Liver (tissue), 3 donors: ENCODE data around the gene PSD.

Experiments
- FOXA1 ChIP-seq: IDR thresholded peaks from 2 replicates; pipeline ENCODE4 v1.6.1; 2016; ENCODE audit warnings: antibody characterized with exemption
- GABPA ChIP-seq, 2 donors: IDR thresholded peaks in 1 of 2; conservative IDR thresholded peaks in 1 of 2; 2 replicates each; pipeline ENCODE4 v1.6.1; 2016; ENCODE audit warnings: antibody characterized with exemption in 2 of 2, mild to moderate bottlenecking in 1 of 2, moderate library complexity in 1 of 2
- RAD21 ChIP-seq, 2 donors: IDR thresholded peaks; 2 replicates each; pipeline ENCODE4 v1.6.1; 2016; ENCODE audit warnings: antibody characterized with exemption in 2 of 2, mild to moderate bottlenecking in 2 of 2
- SP1 ChIP-seq: IDR thresholded peaks from 2 replicates; pipeline ENCODE4 v1.6.1; 2018; ENCODE audit warnings: antibody characterized with exemption, mild to moderate bottlenecking
- YY1 ChIP-seq: IDR thresholded peaks from 2 replicates; pipeline ENCODE4 v1.6.1; 2016; ENCODE audit warnings: antibody characterized with exemption, mild to moderate bottlenecking
- TF ChIP-seq, protein P1 (sequence below): fragments of 150-350 bp; IDR thresholded peaks from 2 replicates; pipeline ENCODE4 v1.5.1; 2017; ENCODE audit warnings: improper control_type of control experiment, low read depth, low read length; ENCODE audit not compliant: missing input control
- TF ChIP-seq, protein P2 (sequence below): IDR thresholded peaks from 2 replicates; pipeline ENCODE4 v1.6.1; 2016; ENCODE audit warnings: antibody characterized with exemption
- donor health status: healthy.
- donor health status: healthy.

DNA sequence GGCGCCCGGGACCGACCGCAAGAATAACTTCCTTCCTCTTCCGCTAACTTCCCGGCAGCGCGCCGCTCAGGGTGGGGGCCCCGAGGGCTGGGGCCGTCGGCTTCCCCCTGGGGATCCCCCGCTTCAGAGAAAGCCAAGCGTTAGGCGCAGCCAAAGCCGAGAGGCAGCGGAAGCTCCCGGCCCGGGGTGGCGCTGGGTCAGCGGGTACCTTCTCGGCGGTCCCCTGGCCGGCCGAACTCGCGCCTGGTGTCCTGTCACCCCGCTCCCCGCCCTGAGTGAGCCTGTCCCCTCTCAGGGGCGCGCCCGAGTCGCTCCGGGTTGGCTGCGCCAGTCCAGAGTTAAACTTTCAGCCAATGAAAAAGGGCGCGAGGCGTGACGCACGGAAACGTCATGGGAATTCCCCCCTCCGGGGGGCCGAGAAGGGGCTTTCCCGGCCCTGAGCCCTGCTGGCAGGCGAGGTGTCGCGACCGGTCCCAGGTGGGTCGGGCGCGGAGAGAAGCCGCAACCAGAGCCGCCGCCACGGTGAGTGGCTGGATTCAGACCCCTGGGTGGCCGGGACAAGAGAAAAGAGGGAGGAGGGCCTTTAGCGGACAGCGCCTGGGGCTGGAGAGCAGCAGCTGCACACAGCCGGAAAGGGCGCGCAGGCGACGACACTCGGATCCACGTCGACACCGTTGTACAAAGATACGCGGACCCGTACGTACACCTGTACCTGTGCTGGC is 24.3 kb downstream of the PSD start:
- TF ChIP-seq, protein P1, sequence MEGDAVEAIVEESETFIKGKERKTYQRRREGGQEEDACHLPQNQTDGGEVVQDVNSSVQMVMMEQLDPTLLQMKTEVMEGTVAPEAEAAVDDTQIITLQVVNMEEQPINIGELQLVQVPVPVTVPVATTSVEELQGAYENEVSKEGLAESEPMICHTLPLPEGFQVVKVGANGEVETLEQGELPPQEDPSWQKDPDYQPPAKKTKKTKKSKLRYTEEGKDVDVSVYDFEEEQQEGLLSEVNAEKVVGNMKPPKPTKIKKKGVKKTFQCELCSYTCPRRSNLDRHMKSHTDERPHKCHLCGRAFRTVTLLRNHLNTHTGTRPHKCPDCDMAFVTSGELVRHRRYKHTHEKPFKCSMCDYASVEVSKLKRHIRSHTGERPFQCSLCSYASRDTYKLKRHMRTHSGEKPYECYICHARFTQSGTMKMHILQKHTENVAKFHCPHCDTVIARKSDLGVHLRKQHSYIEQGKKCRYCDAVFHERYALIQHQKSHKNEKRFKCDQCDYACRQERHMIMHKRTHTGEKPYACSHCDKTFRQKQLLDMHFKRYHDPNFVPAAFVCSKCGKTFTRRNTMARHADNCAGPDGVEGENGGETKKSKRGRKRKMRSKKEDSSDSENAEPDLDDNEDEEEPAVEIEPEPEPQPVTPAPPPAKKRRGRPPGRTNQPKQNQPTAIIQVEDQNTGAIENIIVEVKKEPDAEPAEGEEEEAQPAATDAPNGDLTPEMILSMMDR, result no peak
- peak; percentile 80 for TF ChIP-seq YY1
- TF ChIP-seq, protein P2, sequence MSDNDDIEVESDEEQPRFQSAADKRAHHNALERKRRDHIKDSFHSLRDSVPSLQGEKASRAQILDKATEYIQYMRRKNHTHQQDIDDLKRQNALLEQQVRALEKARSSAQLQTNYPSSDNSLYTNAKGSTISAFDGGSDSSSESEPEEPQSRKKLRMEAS, result peak; percentile 71
- TF ChIP-seq SP1, result peak; percentile 66
- TF ChIP-seq RAD21 (IDR thresholded peaks at IDR 0.05), result peak; percentile 84 to 86
- TF ChIP-seq GABPA (IDR thresholded peaks at IDR 0.05 in 1 of 2, conservative IDR thresholded peaks at IDR 0.05 in 1 of 2), result peak in 1 of 2 donors; percentile 67
- TF ChIP-seq FOXA1, result no peak
